NCI-H345 treated with DMSO at 0.1 percent for 48 hours (cell line): Measurements from ENCODE around the gene PKN3.
"Not testable (repeated sequence)": the region's sequence is repeated elsewhere in the genome, so short reads cannot be mapped to it uniquely, and the experiment has no call there.

ENCODE experiments used
- DNase-seq: peaks from one replicate; lab custom pipeline; 2025; ENCODE audit not compliant: unreplicated experiment; lab: John Stamatoyannopoulos, UW

Gene PKN3

DNA sequence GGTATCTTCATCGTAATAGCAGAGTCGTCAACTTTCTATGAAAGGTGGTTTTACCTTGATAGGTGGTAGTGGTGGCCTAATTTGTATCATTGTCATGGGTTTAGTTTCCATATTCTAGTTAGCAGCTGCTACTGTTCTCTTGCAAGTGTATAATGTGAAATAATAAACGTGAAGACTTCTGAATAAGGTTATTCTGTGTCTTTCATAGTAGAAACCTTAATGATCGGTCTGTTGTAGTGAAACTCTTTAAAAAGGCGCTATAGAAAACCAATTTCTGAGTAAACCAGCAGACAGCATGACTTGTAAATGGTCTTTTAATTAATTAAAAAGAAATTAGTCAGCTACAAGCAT, 11.6 kb upstream of the PKN3 start:
- no peak for DNase-seq

DNA sequence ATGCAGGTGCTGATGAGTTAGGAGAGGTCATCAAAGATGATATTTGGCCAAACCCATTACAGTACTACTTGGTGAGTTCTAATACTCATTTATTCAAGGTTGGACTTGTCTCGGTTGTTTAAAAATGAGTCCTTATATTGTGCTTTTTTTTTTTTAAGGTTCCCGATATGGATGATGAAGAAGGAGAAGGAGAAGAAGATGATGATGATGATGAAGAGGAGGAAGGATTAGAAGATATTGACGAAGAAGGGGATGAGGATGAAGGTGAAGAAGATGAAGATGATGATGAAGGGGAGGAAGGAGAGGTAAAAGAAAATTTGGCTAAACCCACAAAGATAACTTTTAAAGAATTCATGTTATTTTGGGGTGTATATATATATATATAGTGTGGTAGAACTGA, 8.6 kb upstream of the PKN3 start:
- not testable (repeated sequence) for DNase-seq

DNA sequence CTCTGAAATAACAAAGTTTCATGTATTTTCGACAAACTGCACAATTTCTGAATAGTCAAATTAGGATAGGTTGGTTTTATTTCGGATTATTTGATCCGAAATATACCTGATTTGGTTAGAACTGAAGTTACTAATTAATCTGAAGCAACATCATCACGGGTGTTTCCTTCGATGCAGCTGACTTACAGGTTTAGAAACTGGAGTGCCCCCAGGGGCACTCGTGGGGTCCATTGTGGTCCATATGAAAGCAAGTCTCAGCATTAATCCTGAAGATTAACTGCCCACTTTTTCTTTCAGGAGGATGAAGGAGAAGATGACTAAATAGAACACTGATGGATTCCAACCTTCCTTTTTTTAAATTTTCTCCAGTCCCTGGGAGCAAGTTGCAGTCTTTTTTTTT, 8.0 kb upstream of the PKN3 start:
- no peak for DNase-seq

DNA sequence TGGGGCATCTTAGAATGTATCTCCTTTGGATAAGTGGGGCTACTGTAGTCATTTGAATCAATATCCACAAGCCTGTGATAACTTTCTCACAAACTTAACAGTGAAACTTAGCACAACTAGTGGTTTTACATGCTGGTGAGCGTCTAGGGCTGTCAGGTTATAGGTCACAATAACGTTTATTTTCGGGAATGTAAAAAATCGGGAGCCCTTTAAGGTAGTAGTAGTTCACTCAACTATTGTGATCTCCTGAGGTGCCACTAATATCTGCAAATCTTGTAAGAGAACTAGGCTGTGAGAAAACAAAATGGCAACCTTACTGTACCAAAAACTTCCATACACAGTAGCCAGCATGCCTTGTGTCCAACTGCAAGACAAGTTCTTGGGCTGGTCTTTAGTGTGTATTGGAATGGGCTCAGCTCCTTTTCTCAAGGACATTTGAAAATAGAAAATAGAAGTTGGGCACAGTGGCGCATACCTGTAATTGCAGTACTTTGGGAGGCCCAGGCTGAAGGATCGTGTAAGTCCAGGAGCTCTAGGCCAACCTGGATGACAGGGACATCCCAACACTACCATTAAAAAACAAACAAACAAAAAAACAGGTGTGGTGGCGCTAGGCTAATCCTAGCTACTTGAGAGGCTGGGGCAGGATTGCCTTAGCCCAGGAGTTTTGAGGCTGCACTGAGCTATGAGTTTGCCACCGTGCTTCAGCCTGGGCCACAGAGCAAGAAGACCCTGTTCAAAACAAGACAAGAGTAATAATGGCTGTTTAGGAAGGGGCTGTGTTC, 5.2 kb upstream of the PKN3 start:
- DNase-seq = no peak

DNA sequence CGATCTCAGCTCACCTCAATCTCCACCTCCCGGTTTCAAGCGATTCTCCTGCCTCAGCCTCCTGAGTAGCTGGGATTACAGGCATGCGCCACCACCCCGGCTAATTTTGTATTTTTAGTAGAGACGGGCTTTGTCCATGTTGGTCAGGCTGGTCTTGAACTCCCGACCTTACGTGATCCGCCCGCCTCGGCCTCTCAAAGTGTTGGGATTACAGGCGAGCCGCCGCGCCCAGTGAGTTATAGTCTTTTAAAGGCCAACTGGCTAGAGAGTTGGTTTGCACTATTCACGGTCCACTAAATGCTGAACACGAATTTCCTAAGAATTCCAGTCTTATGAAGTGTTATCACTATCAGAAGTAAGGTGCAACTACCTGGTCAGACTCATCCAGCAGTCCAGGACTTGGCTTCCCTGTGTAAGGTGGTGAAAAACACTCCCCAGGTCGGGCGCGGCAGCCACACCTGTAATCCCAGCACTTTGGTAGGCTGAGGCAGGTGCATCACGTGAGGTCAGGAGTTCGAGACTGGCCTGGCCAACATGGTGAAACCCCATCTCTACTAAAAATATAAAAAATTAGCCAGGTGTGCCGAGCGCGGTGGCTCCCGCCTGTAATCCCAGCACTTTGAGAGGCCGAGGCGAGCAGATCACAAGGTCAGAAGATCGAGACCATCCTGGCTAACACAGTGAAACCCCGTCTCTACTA, 3.1 kb upstream of the PKN3 start:
- not testable (repeated sequence) for DNase-seq

DNA sequence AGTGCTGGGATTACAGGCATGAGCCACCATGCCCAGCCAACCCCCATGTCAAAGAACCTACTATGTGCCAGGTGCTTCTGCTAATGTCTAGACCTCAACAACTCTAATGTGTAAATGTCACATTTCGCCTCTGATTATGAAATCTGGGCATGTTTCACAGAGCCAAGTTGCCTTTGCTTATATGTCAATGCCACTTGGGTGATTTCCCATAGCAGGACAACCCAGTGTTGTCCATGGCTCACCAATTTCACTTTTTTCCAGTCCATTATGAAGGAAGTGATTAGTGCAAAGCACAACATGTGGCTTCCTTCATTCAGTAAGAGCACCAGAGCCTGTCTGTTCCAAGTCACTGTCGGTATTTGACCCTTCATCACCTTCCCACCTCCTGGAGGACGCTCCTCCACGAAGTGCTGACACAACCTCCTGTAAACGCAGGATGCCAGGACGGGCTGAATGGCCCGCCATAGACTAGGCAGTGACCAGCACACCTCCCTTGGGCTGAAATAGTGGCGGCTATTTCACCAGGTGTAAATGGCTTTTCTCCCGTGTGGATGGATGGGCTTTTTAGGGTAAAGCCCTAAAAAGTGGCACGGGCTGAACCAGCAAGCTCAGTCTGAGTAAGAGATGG, 962 bp upstream of the PKN3 start:
- no peak for DNase-seq

- no peak for DNase-seq
Measured at GRCh38 chr9:128702949-128703615, 779 bp downstream of the PKN3 start.

GRCh38 chr9:128703616-128704355, 1.5 kb downstream of the PKN3 start:
- no peak for DNase-seq

DNA sequence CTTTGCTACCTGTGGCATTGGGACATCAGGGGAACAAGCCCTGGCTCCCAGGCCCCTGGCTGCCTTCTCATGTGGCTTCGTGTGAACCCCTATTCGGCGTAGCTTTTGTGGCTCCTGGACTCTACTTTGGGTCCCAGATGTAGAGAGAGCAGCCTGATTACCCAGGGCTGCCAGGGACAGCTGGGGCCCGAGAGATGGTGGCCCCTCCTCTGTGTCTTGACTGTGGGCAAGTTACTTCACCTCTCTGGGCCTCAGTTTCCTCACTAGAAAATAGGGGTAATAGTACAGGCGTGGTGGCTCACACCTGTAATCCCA, 2.0 kb downstream of the PKN3 start:
- DNase-seq = no peak

- no peak for DNase-seq
Measured at GRCh38 chr9:128705051-128705965, 3.0 kb downstream of the PKN3 start.

DNA sequence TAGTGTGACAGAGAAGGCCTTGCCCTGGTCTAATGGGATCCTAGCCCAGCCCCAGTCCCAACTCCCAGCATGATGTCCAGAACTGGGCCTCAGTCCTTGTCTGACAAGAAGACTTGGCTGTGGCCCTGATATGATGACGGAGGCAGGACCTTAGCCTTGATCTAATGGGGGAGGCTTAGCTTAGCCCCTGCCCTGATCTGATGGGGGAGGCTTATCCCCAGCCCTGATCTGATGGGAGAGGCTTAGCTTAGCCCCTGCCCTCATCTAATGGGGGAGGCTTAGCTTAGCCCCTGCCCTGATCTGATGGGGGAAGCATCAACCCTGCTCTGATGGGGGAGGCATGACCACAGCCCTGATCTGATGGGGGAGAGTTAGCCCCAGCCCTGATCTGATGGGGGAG, 3.7 kb downstream of the PKN3 start:
- no peak for DNase-seq

DNA sequence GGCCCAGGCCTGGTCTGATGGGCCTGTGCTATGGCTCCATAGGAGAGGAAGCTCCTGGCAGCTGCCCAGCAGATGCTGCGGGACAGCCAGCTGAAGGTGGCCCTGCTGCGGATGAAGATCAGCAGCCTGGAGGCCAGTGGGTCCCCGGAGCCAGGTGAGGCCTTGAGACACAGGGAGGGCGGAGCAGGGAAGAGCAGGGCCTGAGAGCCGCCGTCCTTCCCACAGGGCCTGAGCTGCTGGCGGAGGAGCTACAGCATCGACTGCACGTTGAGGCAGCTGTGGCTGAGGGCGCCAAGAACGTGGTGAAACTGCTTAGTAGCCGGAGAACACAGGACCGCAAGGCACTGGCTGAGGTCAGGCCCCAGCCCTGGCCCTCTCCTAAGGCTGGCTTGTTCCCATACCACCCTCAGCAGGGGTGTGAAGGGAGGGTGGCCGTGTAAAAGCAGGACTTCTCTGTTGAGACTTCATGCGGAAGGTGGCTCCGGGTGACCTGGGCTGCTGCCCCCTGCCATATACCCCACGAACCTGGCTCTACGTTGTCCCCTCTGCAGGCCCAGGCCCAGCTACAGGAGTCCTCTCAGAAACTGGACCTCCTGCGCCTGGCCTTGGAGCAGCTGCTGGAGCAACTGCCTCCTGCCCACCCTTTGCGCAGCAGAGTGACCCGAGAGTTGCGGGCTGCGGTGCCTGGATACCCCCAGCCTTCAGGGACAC, 4.5 kb downstream of the PKN3 start:
- DNase-seq = no peak

DNA sequence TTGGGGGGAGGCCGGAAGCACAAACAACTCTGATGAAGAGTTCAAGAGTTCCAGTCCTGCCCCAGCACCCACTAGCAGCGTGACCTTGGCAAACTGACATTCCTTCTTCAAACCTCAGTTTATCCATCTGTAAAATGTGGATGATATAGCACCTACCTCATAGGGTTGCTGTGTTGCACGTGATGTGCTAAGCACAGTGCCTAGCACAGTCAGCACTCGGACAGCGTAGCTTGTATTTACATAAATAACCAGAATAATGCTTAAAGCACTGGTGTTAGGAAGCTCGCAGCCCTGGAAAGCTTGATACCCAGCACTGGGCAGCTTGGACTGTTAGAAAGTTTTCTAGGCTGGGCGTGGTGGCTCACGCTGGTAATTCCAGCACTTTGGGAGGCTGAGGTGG, 5.1 kb downstream of the PKN3 start:
- no peak for DNase-seq

- no peak for DNase-seq
Measured at GRCh38 chr9:128712451-128713410, 10.4 kb downstream of the PKN3 start.

DNA sequence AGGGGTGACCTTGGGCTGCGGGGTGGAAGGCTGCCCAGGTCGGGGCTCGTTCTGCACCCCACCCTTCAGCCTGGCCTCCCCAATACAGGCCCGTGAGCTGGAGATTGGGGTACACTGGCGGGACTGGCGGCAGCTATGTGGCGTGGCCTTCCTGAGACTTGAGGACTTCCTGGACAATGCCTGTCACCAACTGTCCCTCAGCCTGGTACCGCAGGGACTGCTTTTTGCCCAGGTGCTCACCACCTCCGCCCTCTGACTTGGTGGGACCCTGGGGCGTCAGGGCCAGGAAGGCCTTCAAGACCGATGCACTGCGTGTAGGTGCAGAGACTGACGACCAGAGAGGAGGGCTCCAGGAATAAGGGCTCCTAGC, 11.1 kb downstream of the PKN3 start:
- DNase-seq = no peak

DNA sequence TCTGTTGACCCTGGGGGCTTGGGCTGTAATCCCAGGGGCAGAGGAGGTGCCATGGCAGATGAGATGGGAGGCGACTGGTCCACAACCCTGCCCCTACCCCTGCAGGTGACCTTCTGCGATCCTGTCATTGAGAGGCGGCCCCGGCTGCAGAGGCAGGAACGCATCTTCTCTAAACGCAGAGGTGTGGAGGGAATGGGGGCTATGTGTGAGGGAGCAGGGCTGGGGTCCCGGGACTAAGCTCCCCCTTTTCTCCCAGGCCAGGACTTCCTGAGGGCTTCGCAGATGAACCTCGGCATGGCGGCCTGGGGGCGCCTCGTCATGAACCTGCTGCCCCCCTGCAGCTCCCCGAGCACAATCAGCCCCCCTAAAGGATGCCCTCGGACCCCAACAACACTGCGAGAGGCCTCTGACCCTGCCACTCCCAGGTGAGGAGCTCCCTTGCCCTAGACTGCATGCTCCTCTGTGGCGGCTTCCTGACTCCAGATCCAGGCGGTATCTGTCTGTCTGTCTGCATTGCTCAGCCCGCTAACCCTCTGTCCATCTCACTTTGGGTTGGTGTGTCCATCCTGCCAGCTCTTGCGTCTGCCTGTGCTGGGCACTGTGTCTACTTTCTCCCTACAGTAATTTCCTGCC, 11.8 kb downstream of the PKN3 start:
- no peak for DNase-seq

DNA sequence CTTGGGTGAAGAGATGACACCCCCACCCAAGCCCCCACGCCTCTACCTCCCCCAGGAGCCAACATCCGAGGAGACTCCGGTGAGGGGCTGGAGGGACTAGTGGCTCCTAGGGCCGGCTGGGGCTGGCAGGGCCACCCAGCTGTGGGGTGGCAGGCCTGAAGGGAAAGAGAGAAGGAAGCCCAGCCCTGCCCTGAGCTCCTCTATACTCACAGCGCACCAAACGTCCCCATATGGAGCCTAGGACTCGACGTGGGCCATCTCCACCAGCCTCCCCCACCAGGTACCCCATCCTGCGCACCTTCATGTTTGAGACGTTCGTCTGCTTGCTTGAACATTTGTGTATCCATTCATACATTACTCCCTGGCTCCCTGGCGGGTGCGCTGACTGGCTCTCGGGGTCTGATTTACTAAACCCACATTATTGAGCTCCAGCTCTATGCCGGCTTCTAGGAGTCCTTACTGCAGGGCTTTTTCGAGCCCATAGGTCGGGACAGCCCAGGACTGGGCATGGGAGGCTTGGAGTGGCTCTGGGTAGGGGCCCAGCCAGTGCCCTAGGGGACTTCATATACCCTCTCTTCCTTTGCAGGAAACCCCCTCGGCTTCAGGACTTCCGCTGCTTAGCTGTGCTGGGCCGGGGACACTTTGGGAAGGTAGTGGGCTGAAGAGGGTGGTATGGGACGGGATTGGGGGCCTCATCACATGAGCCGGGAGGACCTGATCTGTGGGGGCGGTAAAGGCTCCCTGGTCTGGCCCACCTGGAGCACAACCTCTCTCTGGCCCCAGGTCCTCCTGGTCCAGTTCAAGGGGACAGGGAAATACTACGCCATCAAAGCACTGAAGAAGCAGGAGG, 12.5 kb downstream of the PKN3 start:
- DNase-seq = no peak
